DOHH2 (cell line): ENCODE results near the gene EPN2.

ENCODE experiments used
- H3F3A ChIP-seq: fragments of 200-600 bp; sonication (generic), shearing (Covaris generic); 2 replicates; pipeline ENCODE4 v1.6.0; 2016; ENCODE audit warnings: antibody characterized with exemption, mild to moderate bottlenecking; ENCODE audit not compliant: control insufficient read depth, insufficient read depth
- H3K27ac ChIP-seq: fragments of 200-600 bp; sonication (generic); 2 replicates; pipeline ENCODE4 v1.5.1; 2014; ENCODE audit warnings: low read depth, mild to moderate bottlenecking, low read length, moderate library complexity
- H3K27me3 ChIP-seq: fragments of 200-600 bp; sonication (generic); 2 replicates; pipeline ENCODE4 v1.6.1; 2014; ENCODE audit warnings: mild to moderate bottlenecking, low read length, mixed read lengths; ENCODE audit not compliant: control insufficient read depth
- H3K36me3 ChIP-seq: fragments of 200-600 bp; sonication (generic); 2 replicates; pipeline ENCODE4 v1.6.1; 2014; ENCODE audit warnings: mild to moderate bottlenecking, low read length, moderate library complexity, mixed read lengths; ENCODE audit not compliant: control insufficient read depth
- H3K4me1 ChIP-seq: fragments of 200-600 bp; sonication (generic); 2 replicates; pipeline ENCODE4 v1.6.1; 2014; ENCODE audit warnings: mild to moderate bottlenecking, low read length, mixed read lengths; ENCODE audit not compliant: control insufficient read depth
- H3K4me2 ChIP-seq: fragments of 200-600 bp; sonication (generic); 2 replicates; pipeline ENCODE4 v1.6.0; 2014; ENCODE audit warnings: mild to moderate bottlenecking, low read length, moderate library complexity
- H3K4me3 ChIP-seq: fragments of 200-600 bp; sonication (generic); 2 replicates; pipeline ENCODE4 v1.5.1; 2014; ENCODE audit warnings: mild to moderate bottlenecking, low read length, mixed read lengths
- H3K79me2 ChIP-seq: fragments of 200-600 bp; sonication (generic); 2 replicates; pipeline ENCODE4 v1.6.1; 2014; ENCODE audit warnings: mild to moderate bottlenecking, low read length, mixed read lengths; ENCODE audit not compliant: control insufficient read depth
- H3K9me2 ChIP-seq: fragments of 200-600 bp; sonication (generic); replicated peaks from 2 replicates; pipeline ENCODE4 v1.6.1; 2014; ENCODE audit warnings: mild to moderate bottlenecking, low read length, mixed read lengths; ENCODE audit not compliant: control insufficient read depth
- H3K9me3 ChIP-seq: fragments of 200-600 bp; sonication (generic); 2 replicates; pipeline ENCODE4 v1.6.1; 2014; ENCODE audit warnings: antibody characterized with exemption, low read length, mixed read lengths; ENCODE audit not compliant: control insufficient read depth, insufficient read depth
- H4K20me1 ChIP-seq: fragments of 200-600 bp; sonication (generic); 2 replicates; pipeline ENCODE4 v1.6.0; 2014; ENCODE audit warnings: low read depth, mild to moderate bottlenecking, antibody characterized with exemption, low read length, moderate library complexity; ENCODE audit not compliant: control insufficient read depth, insufficient read depth
- CTCF ChIP-seq: fragments of 200-600 bp; sonication (generic); IDR thresholded peaks from one replicate; pipeline ENCODE4 v1.5.1; 2014; ENCODE audit warnings: antibody characterized with exemption, mild to moderate bottlenecking, low read depth, low read length; ENCODE audit not compliant: poor library complexity, severe bottlenecking
- EZH2phosphoT487 ChIP-seq: fragments of 200-600 bp; sonication (generic); IDR thresholded peaks from 2 replicates; pipeline ENCODE4 v1.6.1; 2017; ENCODE audit warnings: borderline replicate concordance, mild to moderate bottlenecking, antibody characterized with exemption, low read length, moderate library complexity, mixed read lengths

The EPN2 gene

GRCh38 chr17:19343256-19343630 is 106.1 kb downstream of the EPN2 start:
- Histone ChIP-seq H3K27ac (no peak overlapping the region), H3K36me3 (no peaks in the 10 kb centered on the region), H3K9me3 (no peaks in the 10 kb centered on the region), H3K4me1 (peaks cover 8% of the 10 kb centered on the region), H3K27me3 (peaks cover 6% of the 10 kb centered on the region; the same call in 1 of the 2 replicates), H3F3A (no peaks in the 10 kb centered on the region), H3K4me2 (no peak overlapping the region), H3K79me2 (no peaks in the 10 kb centered on the region), H3K9me2 (no peaks in the 10 kb centered on the region), H3K4me3 (no peak overlapping the region), H4K20me1 (peaks cover 4% of the 10 kb centered on the region; the same call in 1 of the 2 replicates)
- TF ChIP-seq EZH2phosphoT487 (no peak), CTCF (no peak)

- Histone ChIP-seq H3K4me3 (no peak overlapping the region), H4K20me1 (no peaks in the 10 kb centered on the region; the same call in 1 of the 2 replicates), H3K79me2 (no peaks in the 10 kb centered on the region), H3K9me2 (no peaks in the 10 kb centered on the region), H3K27me3 (peaks cover 2% of the 10 kb centered on the region; the same call in 1 of the 2 replicates), H3K27ac (no peak overlapping the region), H3K4me2 (no peak overlapping the region), H3K4me1 (peaks cover 8% of the 10 kb centered on the region), H3K9me3 (no peaks in the 10 kb centered on the region), H3F3A (no peaks in the 10 kb centered on the region), H3K36me3 (no peaks in the 10 kb centered on the region)
- no peak for TF ChIP-seq EZH2phosphoT487
- no peak for TF ChIP-seq CTCF
These were observed 106.5 kb downstream of the EPN2 start for GRCh38 chr17:19343671-19344151.

DNA sequence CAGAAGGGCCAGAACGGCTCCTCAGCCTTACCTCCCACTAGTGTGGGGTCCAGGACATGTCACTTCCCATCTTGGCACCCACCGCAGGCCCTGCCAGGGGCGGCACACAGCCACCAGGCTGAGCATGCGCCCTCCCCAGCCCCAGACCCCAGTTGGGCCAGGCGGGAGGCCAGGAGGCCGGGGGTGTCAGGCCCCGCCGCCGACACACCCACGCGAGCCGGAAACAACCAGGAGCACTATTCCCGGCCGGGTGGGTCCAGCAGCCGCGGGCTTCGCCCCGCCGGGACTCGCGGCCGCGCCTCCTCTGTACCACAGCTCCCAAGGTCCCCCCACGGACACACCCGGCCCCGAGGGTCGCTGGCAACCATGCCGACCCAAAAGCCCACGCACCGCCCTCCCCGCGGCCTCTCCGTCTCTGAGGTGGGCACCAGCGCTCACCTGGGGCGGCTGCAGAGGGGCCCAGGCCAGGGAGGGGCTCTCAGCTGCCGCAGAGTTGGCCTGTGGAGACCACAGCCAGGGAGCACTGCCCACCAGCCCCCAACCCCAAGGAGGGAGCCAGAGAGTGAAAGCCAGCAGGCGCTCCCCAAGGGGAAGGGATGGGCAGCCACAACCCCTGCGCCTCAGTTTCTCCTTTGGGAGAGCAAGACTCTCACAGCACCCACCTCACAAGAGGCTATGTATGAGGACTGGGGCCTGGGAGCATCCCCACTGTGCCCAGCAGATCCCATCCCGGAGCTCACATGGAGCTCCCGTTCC is 107.3 kb downstream of the EPN2 start:
- no peak overlapping the region for H3K27ac ChIP-seq
- H3K79me2 ChIP-seq, result no peaks in the 10 kb centered on the region
- H4K20me1 ChIP-seq, result no peaks in the 10 kb centered on the region

More for the DNA sequence above, 107.3 kb downstream of the EPN2 start:
- Histone ChIP-seq H3K4me3 (no peak overlapping the region), H3K4me1 (peaks cover 8% of the 10 kb centered on the region), H3K36me3 (no peaks in the 10 kb centered on the region), H3F3A (no peaks in the 10 kb centered on the region), H3K9me2 (no peaks in the 10 kb centered on the region), H3K4me2 (no peak overlapping the region), H3K27me3 (peaks cover 2% of the 10 kb centered on the region; the same call in 1 of the 2 replicates), H3K9me3 (no peaks in the 10 kb centered on the region)
- TF ChIP-seq EZH2phosphoT487 (no peak), CTCF (no peak)
